HUES64 (cell line): Measurements from ENCODE around the gene NEU3.
"Not testable (repeated sequence)": the region's sequence is repeated elsewhere in the genome, so short reads cannot be mapped to it uniquely, and the experiment has no call there.

ENCODE experiments used
- H3K27ac ChIP-seq: 2 replicates; pipeline ENCODE4 v1.7.0; 2013; ENCODE audit warnings: low read depth, low read length, inconsistent platforms
- H3K27me3 ChIP-seq: 2 replicates; pipeline ENCODE4 v1.6.1; 2013; ENCODE audit warnings: mild to moderate bottlenecking, low read length; ENCODE audit not compliant: insufficient read depth
- H3K36me3 ChIP-seq: 2 replicates; pipeline ENCODE4 v1.6.1; 2013; ENCODE audit warnings: mild to moderate bottlenecking, low read length; ENCODE audit not compliant: insufficient read depth
- H3K4me1 ChIP-seq: 2 replicates; pipeline ENCODE4 v1.6.1; 2013; ENCODE audit warnings: mild to moderate bottlenecking, low read length, moderate library complexity; ENCODE audit not compliant: insufficient read depth
- H3K4me3 ChIP-seq: 2 replicates; pipeline ENCODE4 v1.5.1; 2013; ENCODE audit warnings: mild to moderate bottlenecking, low read length, moderate library complexity
- H3K9ac ChIP-seq: 2 replicates; pipeline ENCODE4 v1.6.1; 2013; ENCODE audit warnings: mild to moderate bottlenecking, low read depth, low read length
- H3K9me3 ChIP-seq: 2 replicates; pipeline ENCODE4 v1.6.1; 2013; ENCODE audit warnings: low read depth, low read length; ENCODE audit not compliant: insufficient read depth
- WGBS: fragments of 150-250, 120-280 bp; methylation state at CpG from one replicate; pipeline ENCODE4 v1.1.7; 2013; ENCODE audit warnings: missing lambda C conversion rate; 5-methylcytosine and 5-hydroxymethylcytosine counted together

Gene NEU3

DNA sequence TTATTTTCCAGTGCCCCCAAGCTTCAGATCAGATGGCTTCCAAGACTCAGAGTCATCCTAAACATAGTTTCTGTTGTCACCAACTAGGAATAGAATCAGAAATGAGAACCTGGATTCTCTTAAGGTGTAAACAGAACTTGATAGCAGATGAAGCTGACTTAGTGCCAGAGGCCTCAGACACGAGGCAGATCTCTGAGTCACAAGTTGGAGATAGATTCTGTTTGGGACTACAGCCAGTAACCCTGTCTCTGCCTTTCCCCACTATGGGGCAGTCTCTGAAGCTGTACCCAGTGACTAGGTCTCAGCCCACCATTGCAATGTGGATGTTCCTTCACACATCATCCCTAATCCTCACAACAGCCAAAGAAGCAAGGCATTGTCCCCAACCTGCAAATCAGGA, 25.4 kb downstream of the NEU3 start:
- no peaks in the 10 kb centered on the region; the same call in 1 of the 2 replicates for H3K4me1 ChIP-seq
- 79% methylated on average over 1 of the region's 1 CpG for WGBS
- H3K9me3 ChIP-seq = peaks cover 8% of the 10 kb centered on the region; the same call in 1 of the 2 replicates
- H3K27me3 ChIP-seq = no peaks in the 10 kb centered on the region
- H3K36me3 ChIP-seq = peaks cover 23% of the 10 kb centered on the region
- no peak overlapping the region for H3K9ac ChIP-seq
- H3K4me3 ChIP-seq = no peak overlapping the region
- H3K27ac ChIP-seq = no peak overlapping the region

DNA sequence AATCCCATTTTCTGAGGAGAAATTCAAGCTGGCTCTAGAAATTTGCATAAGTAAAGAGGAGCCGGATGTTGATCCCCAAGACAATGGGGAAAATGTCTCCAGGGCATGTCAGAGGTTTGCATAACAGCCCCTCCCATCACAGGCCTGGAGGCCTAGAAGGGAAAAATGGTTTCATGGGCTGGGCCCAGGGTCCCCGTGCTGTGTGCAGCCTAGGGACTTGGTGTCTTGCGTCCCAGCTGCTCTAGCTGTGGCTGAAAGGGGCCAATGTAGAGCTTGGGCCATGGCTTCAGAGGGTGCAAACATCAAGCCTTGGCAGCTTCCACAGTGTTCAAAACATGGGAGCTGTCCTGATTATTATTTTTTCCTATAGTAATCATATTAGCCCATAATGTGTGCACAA, 30.5 kb downstream of the NEU3 start:
- not testable (repeated sequence) for H3K27ac ChIP-seq, H3K9ac ChIP-seq, H3K4me3 ChIP-seq, H3K27me3 ChIP-seq, H3K36me3 ChIP-seq, H3K4me1 ChIP-seq
- peaks cover 13% of the 10 kb centered on the region for H3K9me3 ChIP-seq
- WGBS = 87% methylated on average over 3 of the region's 3 CpGs

DNA sequence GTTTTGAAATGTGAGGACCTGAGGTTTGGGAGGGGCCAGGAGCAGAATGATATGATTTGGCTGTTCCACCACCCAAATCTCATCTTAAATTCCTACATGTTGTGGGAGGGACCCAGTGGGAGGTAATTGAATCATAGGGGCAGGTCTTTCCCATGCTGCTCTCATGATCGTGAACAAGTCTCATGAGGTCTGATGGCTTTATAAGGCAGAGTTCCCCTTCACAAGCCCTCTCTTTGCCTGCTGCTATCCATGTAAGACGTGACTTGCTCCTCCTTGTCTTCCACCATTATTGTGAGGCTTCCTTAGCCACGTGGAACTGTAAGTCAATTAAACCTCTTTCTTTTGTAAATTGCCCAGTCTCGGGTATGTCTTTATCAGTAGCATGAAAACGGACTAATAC, 31.6 kb downstream of the NEU3 start:
- H3K36me3 ChIP-seq, H3K4me3 ChIP-seq, H3K27ac ChIP-seq, H3K4me1 ChIP-seq, H3K27me3 ChIP-seq, H3K9ac ChIP-seq: not testable (repeated sequence)
- H3K9me3 ChIP-seq = peaks cover 13% of the 10 kb centered on the region
- WGBS = 89% methylated on average over 5 of the region's 5 CpGs

DNA sequence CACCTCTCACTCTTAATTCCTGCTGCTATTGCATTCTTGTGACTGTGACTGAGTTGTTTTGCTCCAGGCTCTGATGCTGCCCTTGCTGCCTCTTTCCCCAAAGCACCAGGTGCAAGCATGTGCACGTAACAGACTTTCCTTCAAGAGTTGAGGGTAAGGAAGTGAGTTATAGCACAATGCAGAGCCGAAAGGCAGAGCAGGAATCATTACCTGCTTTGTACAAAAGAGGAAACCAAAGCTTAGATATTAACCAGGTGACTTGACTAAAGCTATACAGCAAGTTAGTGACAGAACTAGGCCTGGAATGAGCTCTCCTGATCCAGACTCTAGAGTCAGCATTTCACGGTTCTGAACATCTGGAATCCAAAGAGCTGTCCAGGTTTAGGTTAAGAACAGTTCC, 33.6 kb downstream of the NEU3 start:
- WGBS = 93% methylated on average over 3 of the region's 3 CpGs
- no peaks in the 10 kb centered on the region for H3K27me3 ChIP-seq
- no peak overlapping the region for H3K9ac ChIP-seq
- no peak overlapping the region for H3K27ac ChIP-seq
- H3K4me1 ChIP-seq = no peaks in the 10 kb centered on the region
- H3K9me3 ChIP-seq = peaks cover 13% of the 10 kb centered on the region
- H3K4me3 ChIP-seq = no peak overlapping the region
- H3K36me3 ChIP-seq = no peaks in the 10 kb centered on the region

DNA sequence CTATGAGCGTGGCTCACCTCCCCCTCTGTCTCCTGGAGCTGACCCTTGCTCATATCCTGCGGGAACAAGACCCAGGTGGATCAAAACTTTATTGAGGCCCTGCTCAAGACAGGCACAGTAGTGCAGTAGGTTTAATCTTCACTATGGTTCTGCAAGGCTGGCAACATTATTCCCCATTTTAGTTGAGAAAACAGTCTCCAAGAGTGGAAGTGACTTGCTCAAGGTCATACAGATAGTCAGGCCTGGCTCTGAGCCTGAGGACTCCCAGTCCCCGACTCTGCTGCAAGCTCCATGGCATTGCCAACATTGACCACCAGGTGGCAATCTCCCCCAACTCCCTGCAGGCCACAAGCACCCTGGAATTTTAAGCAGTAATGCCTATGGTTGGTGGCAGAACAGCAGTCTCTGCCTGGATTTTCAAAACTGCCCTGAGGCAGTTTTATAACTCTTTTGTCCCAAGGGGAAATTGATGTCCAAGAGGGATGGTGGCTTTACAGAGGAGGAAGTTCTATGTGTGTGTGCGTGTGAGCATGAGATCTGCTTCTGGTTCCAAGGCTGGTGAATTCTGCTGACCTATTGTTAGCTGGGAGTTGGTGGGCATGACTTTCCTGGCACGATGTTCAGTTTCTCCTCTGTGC, 34.1 kb downstream of the NEU3 start:
- Histone ChIP-seq H3K27me3 (no peaks in the 10 kb centered on the region), H3K27ac (no peak overlapping the region), H3K9me3 (peaks cover 13% of the 10 kb centered on the region), H3K4me3 (no peak overlapping the region), H3K36me3 (no peaks in the 10 kb centered on the region), H3K4me1 (no peaks in the 10 kb centered on the region), H3K9ac (no peak overlapping the region)
- 76% methylated on average over 5 of the region's 5 CpGs for WGBS

DNA sequence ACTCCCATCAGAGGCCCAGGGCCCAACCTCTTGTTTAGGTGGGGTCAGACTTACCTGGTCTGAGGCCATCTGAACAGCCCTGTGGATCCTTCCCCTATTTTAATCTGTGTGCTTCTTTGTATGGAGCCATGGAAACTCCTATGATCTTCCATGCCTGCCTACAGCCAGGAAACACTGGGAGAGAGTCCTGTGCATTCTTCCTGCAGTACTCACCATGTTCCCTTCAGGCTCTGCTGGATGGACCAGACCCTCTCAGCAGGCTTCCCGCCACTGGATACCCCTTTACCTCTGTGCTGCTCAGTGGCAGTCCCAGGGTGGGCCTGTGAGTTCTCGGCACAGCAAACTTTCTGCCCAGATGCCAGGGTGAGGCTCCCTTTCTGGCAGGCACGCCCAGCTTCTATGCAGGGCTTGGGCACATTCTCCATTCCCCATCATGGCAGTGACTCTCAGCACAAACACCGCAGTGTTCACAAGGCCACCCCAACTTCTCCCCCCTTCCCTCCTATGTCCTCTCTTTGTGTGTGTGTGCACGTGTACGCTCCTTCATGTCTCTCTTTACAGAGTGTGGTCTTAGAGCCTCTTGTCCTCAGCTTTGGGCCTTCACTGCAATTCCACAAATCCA, 34.8 kb downstream of the NEU3 start:
- no peak overlapping the region for H3K9ac ChIP-seq
- H3K27ac ChIP-seq = no peak overlapping the region
- H3K4me3 ChIP-seq = no peak overlapping the region
- WGBS = 93% methylated on average over 6 of the region's 6 CpGs
- H3K36me3 ChIP-seq = no peaks in the 10 kb centered on the region
- peaks cover 9% of the 10 kb centered on the region for H3K9me3 ChIP-seq
- H3K27me3 ChIP-seq = no peaks in the 10 kb centered on the region
- no peaks in the 10 kb centered on the region for H3K4me1 ChIP-seq

DNA sequence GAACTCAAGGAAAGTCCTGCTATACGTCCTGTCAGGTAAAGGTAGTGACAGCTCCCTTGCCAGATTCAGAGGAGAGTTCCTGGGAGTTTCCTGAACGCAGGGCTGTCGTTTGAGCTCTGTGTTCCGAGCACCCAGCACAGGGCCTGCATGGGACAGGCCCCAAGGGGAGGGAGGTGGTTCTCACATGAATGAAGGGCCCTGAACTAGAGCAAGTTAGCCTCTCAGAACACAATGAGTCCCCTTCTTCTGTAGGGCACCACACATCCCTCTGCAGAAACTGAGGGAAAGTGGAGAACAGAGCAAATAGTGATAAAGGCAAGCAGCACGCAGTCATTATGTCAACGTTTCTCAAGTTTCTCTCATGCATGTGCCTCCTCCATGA, 35.3 kb downstream of the NEU3 start:
- Histone ChIP-seq H3K27ac (no peak overlapping the region), H3K27me3 (no peaks in the 10 kb centered on the region), H3K4me1 (no peaks in the 10 kb centered on the region), H3K9me3 (peaks cover 5% of the 10 kb centered on the region), H3K4me3 (no peak overlapping the region), H3K36me3 (no peaks in the 10 kb centered on the region), H3K9ac (no peak overlapping the region)
- WGBS = 93% methylated on average over 6 of the region's 6 CpGs

DNA sequence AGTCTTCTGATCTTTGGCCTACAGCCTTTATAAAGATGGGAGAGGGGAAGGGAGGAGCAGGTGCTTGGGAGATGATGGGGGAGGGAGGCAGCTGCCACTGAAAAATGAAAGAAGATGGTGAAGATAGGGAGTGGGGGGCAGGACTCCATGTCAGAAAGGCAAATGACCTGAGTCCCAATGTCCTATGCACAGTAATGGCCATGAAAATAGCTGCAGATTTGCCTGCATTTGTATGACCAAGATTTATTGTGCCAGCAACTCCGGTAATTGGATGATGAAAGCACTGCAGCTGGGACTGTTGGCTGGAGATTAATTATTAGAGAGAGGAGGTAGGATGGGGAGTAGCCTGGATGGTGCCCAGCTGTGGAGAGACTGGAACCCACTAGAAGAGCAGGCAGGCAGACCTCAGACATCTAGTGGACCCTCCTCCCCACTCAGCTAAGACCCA, 36.1 kb downstream of the NEU3 start:
- Histone ChIP-seq H3K4me3 (no peak overlapping the region), H3K27ac (no peak overlapping the region), H3K9me3 (no peaks in the 10 kb centered on the region; the same call in 1 of the 2 replicates), H3K9ac (no peak overlapping the region), H3K4me1 (no peaks in the 10 kb centered on the region), H3K27me3 (no peaks in the 10 kb centered on the region), H3K36me3 (no peaks in the 10 kb centered on the region)
- WGBS = 93% methylated on average over 1 of the region's 1 CpG

DNA sequence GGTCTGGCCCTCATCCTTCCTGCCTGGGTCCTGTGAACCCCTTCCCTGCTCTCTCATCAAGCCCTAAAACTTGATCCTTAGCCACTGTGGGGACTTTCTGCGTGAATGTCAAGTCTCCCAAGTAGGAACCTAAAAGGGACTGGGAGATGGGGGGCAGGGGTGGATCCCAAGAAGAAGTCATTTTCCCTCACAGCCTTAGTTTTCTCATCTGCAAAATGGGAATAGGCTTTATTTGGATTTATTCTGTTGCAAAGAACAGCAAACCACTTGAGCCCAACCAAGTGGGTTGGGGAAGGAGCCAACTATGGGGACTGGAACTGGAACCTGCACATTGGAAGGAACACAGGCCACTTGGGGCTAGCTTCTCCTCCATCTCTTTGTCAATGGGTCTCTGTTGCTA, 36.8 kb downstream of the NEU3 start:
- Histone ChIP-seq H3K27ac (no peak overlapping the region), H3K4me1 (no peaks in the 10 kb centered on the region), H3K9me3 (no peaks in the 10 kb centered on the region), H3K36me3 (no peaks in the 10 kb centered on the region), H3K27me3 (no peaks in the 10 kb centered on the region), H3K9ac (no peak overlapping the region), H3K4me3 (no peak overlapping the region)
- WGBS = 100% methylated on average over 1 of the region's 1 CpG

DNA sequence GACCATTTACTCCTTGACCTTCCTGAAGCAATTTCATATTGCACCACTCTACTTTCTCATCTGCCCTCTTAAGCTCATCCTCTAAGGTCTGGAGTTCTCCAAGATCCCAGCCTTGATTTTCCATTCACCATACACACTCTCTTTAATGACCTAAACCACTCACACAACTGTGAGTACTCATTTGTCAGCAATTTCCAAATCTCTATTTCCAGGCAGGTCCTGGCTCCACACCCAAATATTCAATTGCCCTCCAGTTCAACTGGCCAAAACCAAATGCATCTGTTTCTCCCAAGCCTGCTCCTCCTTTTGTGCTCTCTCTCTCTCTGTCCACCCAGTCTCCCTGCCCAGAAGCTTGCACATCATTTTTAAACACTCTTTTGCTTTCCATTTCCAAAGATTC, 39.6 kb downstream of the NEU3 start:
- H3K36me3 ChIP-seq = no peaks in the 10 kb centered on the region
- H3K9me3 ChIP-seq = no peaks in the 10 kb centered on the region
- no peak overlapping the region for H3K9ac ChIP-seq
- H3K27me3 ChIP-seq = no peaks in the 10 kb centered on the region
- H3K4me1 ChIP-seq = no peaks in the 10 kb centered on the region
- no peak overlapping the region for H3K27ac ChIP-seq
- no peak overlapping the region for H3K4me3 ChIP-seq

DNA sequence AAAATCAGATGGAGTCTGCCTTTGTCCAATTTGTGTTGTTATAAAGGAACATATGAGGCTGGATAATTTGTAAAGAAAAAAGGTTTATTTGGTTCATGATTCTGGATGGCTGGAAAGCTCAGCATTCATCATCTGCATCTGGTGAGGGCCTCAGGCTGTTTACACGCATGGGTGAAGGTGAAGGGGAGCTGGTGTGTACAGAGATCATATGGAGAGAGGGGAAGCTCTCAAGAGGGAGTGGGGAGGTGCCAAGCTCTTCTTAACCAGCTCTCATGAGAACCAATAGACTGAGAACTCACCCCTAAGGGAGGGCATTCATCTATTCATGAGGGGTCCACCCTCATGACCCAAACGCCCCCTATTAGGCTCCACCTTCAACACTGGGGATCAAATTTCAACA, 40.0 kb downstream of the NEU3 start:
- Histone ChIP-seq H3K27me3 (no peaks in the 10 kb centered on the region), H3K4me3 (no peak overlapping the region), H3K27ac (no peak overlapping the region), H3K4me1 (no peaks in the 10 kb centered on the region), H3K9me3 (no peaks in the 10 kb centered on the region), H3K9ac (no peak overlapping the region), H3K36me3 (no peaks in the 10 kb centered on the region)
- WGBS = 41% methylated on average over 2 of the region's 2 CpGs
